Activated T-cell treated with anti-CD3 and anti-CD28 coated beads for 24 hours (primary cell): Measurements from ENCODE around the gene ZSCAN21.

Experiments
- DNase-seq: peaks from one replicate; pipeline ENCODE4 v3.0.0-alpha.2; 2020; ENCODE audit warnings: low read depth

The ZSCAN21 gene

GRCh38 chr7:100100420-100101015 is 50.9 kb downstream of the ZSCAN21 start:
- peak; percentile 80 for DNase-seq

GRCh38 chr7:100101016-100101862 is 51.7 kb downstream of the ZSCAN21 start, which contains the start of the genes AP4M1 and MCM7:
Gene AP4M1, plus strand, starts transcription at chr7:100101643. Its CDS starts 72 bp downstream, at chr7:100101715.
Gene MCM7, minus strand, starts transcription at chr7:100101397. Its CDS starts 103 bp downstream, at chr7:100101294.
- DNase-seq, result peak; percentile 98

DNA sequence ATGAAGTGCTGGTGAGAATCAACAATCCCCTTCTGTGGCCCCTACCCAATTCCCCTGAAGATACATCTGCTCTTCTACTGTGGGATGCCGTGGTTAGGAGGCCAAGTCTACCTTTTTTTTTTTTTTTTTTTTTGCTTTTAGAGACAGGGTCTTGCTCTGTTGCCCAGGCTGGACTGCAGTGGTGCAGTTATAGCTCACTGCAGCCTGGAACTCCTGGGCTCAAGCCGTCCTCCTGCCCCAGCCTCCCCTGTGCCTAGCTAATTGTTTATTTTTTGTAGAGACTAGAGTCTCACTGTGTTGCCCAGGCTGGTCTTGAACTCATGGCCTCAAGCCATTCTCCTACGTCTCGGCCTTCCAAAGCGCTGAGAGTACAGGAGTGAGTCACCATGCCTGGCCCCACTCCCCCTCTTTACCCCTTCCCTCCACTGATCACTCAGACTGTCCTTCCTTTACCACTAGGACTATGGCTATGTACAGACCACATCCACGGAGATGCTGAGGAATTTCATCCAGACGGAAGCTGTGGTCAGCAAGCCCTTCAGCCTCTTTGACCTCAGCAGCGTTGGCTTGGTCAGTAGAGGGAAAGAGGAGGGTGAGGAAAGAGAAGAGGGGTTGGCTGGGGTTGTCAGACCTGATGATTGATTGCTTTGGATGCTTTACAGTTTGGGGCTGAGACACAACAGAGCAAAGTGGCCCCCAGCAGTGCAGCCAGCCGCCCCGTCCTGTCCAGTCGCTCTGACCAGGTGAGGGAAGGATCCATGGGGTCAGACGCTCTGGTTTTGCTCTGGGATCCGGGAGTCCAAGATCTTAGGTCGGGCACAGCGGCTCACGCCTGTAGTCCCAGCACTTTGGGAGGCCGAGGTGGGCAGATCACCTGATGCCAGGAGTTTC is 53.6 kb downstream of the ZSCAN21 start:
- DNase-seq, result no peak

- no peak for DNase-seq
Observed at GRCh38 chr7:100105534-100105933, 56.0 kb downstream of the ZSCAN21 start.

- DNase-seq, result no peak
Observed at GRCh38 chr7:100106633-100107032, 57.1 kb downstream of the ZSCAN21 start.

DNA sequence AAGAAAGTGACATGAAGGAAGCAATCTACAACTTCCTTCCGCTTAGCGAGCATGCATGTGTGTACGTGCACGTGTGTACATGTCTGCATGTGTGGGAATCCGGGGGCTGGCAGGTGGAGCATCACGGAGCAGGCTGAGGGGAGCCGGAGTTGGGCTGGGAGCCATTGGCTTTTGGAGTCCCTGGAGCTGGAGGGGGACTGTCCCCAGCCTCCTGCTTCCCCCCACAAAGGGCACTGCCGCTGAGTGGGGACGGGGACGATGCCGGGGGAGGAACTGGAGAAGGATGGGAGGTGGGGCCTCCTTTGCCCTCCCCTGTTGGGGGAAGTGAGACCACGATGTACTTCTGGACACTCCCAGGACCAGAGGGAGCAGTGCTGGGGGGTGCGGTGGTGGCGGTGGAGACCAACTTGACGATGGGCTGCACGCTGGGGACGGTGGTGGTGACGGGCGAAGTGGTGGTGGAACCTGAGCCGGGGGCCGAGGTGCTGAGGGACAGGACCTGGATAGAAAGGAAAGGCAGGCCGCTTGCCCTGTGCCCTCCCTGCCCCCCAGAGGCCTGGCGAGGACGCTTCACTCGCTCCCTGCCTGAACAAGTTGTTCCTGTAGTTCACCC is 57.7 kb downstream of the ZSCAN21 start:
- no peak for DNase-seq

DNA sequence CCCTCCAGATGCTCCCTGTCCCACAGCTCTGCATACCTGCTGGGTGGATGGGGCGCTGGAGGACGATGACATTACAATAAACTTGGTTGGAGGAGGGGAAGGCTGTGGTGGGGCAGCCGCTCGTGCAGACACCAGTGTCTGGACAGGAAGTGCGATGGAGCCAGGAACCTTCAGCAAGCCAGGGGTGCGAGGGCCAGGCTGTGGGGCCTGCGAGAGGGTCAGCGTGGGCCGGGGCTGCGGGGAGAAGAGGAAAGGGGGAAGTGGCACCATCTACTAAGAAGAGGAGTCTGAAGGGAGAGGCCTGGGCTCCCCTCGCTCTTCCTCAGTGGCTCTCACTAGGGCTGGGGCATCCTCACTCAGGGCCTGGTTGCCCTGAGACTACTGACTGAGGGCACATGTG is 58.3 kb downstream of the ZSCAN21 start:
- DNase-seq, result no peak

DNA sequence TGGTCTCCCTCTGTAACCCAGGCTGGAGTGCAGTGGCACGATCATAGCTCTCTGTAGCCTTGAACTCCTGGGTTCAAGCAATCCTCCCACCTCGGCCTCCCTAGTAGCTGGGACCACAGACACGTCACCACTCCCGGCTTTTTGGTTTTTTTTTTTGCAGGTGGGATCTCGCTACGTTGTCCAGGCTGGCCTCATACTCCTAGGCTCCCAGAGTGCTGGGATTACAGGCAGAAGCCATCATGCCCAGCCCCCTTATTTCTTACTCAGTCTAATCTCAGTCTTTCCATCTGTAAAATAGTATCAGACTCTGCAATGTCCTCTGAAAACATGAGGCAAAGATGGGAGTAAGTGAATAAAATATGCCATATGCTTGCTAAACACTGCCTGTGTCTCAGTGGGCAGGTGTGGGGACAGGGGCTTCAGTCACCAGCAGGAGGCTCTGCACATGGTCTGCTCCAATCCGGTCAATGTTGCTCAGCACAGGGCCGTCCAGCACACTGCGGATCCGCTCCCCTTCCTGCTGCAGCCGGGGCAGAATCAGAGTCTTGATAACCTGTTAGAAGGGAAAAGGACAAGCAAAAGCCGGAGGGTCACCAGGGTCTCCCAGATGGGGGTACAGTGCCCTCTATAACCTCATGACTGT is 60.1 kb downstream of the ZSCAN21 start:
- no peak for DNase-seq

- no peak for DNase-seq
Observed at GRCh38 chr7:100111156-100111555, 61.6 kb downstream of the ZSCAN21 start.

- DNase-seq, result no peak
Observed at GRCh38 chr7:100111914-100112313, 62.3 kb downstream of the ZSCAN21 start.
